WTC11 (cell line): Measurements from ENCODE around the gene HRH3. TPM values are rescaled to one million over a fixed set of nuclear protein-coding genes. Genes with fewer than 3 reads are reported as not detected.

ENCODE experiments used
- ATAC-seq: fragments of 200-7000 bp; cut with Tn5 transposase; 2 replicates; pipeline ENCODE4 v1.10.0; 2021; ENCODE audit warnings: mild to moderate bottlenecking, moderate library complexity
- CTCF ChIA-PET: fragments of 300-600 bp; sonication (Branson Sonifier 250); formaldehyde crosslinking; loops from one replicate; lab custom pipeline; 2021; ENCODE audit warnings: antibody characterized with exemption; lab: Charles Lee
- POLR2A ChIA-PET: fragments of 350-600 bp; sonication (Branson Sonifier 250); formaldehyde crosslinking; loops from one replicate; lab custom pipeline; 2021; ENCODE audit warnings: antibody characterized with exemption; lab: Charles Lee
- DNase-seq: peaks from one replicate; pipeline ENCODE4 v3.0.0; 2021; ENCODE audit warnings: low spot score
- H3K27ac Mint-ChIP-seq: 2 replicates; pipeline ENCODE4 v1.8.0; 2021; ENCODE audit warnings: mixed read lengths
- H3K27me3 Mint-ChIP-seq: 2 replicates; pipeline ENCODE4 v1.8.0; 2021; ENCODE audit warnings: low read depth, mild to moderate bottlenecking, moderate library complexity, mixed read lengths
- H3K36me3 Mint-ChIP-seq: 2 replicates; pipeline ENCODE4 v1.8.0; 2021; ENCODE audit warnings: mixed read lengths
- H3K4me1 Mint-ChIP-seq: 2 replicates; pipeline ENCODE4 v1.8.0; 2022; ENCODE audit warnings: mixed read lengths
- H3K4me3 Mint-ChIP-seq: 2 replicates; pipeline ENCODE4 v1.8.0; 2021; ENCODE audit warnings: mild to moderate bottlenecking, moderate library complexity, mixed read lengths
- H3K9me3 Mint-ChIP-seq: 2 replicates; pipeline ENCODE4 v1.8.0; 2021; ENCODE audit warnings: mixed read lengths
- ESRRA ChIP-seq: sonication (generic); formaldehyde crosslinking; IDR thresholded peaks from 2 replicates; pipeline ENCODE4 v1.8.1; 2022; ENCODE audit warnings: mild to moderate bottlenecking, missing genetic modification reagents, borderline replicate concordance
- FOXK1 ChIP-seq: sonication (generic); formaldehyde crosslinking; IDR thresholded peaks from 2 replicates; pipeline ENCODE4 v1.8.0; 2022; ENCODE audit warnings: mild to moderate bottlenecking, moderate library complexity, missing genetic modification reagents
- GTF2I ChIP-seq: fragments of 250-450 bp; sonication (Bioruptor Pico); conservative IDR thresholded peaks from 2 replicates; pipeline ENCODE4 v1.4.0; 2021; ENCODE audit warnings: mild to moderate bottlenecking
- NFYB ChIP-seq: sonication (generic); formaldehyde crosslinking; conservative IDR thresholded peaks from 2 replicates; pipeline ENCODE4 v1.8.0; 2022; ENCODE audit warnings: low read depth, missing genetic modification reagents
- NR1H2 ChIP-seq: sonication (generic); formaldehyde crosslinking; IDR thresholded peaks from 2 replicates; pipeline ENCODE4 v1.9.0; 2021; ENCODE audit warnings: mild to moderate bottlenecking, moderate library complexity, missing genetic modification reagents
- NR2C2 ChIP-seq: sonication (generic); formaldehyde crosslinking; IDR thresholded peaks from 2 replicates; pipeline ENCODE4 v1.8.0; 2022; ENCODE audit warnings: mild to moderate bottlenecking, missing genetic modification reagents
- SMAD4 ChIP-seq: sonication (generic); formaldehyde crosslinking; IDR thresholded peaks from 2 replicates; pipeline ENCODE4 v1.8.0; 2022; ENCODE audit warnings: mild to moderate bottlenecking, missing genetic modification reagents
- SOX15 ChIP-seq: fragments of 250-450 bp; sonication (Bioruptor Pico); IDR thresholded peaks from 2 replicates; pipeline ENCODE4 v1.9.0; 2021; ENCODE audit warnings: mild to moderate bottlenecking
- TCF7 ChIP-seq: sonication (generic); formaldehyde crosslinking; IDR thresholded peaks from 2 replicates; pipeline ENCODE4 v1.8.0; 2022; ENCODE audit warnings: mild to moderate bottlenecking, low read depth, missing genetic modification reagents, moderate library complexity
- TP53 ChIP-seq: sonication (generic); formaldehyde crosslinking; IDR thresholded peaks from 2 replicates; pipeline ENCODE4 v1.8.1; 2023; ENCODE audit warnings: mild to moderate bottlenecking, missing genetic modification reagents
- ZNF121 ChIP-seq: sonication (generic); formaldehyde crosslinking; IDR thresholded peaks from 2 replicates; pipeline ENCODE4 v1.8.0; 2023; ENCODE audit warnings: missing genetic modification reagents
- ZNF423 ChIP-seq: fragments of 250-450 bp; sonication (Bioruptor Pico); IDR thresholded peaks from 2 replicates; pipeline ENCODE4 v2.1.2; 2022; ENCODE audit warnings: mild to moderate bottlenecking, moderate library complexity
- total RNA-seq: library from RNA; stranded (reverse); gene quantifications from 3 replicates; pipeline ENCODE4 v1.2.3, GENCODE V29; 2021
- TF ChIP-seq, protein P1 (sequence below): sonication (generic); formaldehyde crosslinking; IDR thresholded peaks from 2 replicates; pipeline ENCODE4 v1.8.1; 2023; ENCODE audit warnings: mild to moderate bottlenecking, missing genetic modification reagents
- TF ChIP-seq, protein P2 (sequence below): sonication (generic); formaldehyde crosslinking; IDR thresholded peaks from 2 replicates; pipeline ENCODE4 v1.8.0; 2022; ENCODE audit warnings: missing genetic modification reagents
- TF ChIP-seq, protein P3 (sequence below): fragments of 250-450 bp; sonication (Bioruptor Pico); IDR thresholded peaks from 2 replicates; pipeline ENCODE4 v1.8.0; 2021; ENCODE audit warnings: mild to moderate bottlenecking
- TF ChIP-seq, protein P4 (sequence below): sonication (generic); formaldehyde crosslinking; IDR thresholded peaks from 2 replicates; pipeline ENCODE4 v1.8.1; 2022; ENCODE audit warnings: low read depth, missing genetic modification reagents, borderline replicate concordance
- TF ChIP-seq, protein P5 (sequence below): fragments of 200-600 bp; IDR thresholded peaks from 2 replicates; pipeline ENCODE4 v1.8.0; 2022; ENCODE audit warnings: antibody characterized with exemption
- TF ChIP-seq, protein P6 (sequence below): sonication (generic); formaldehyde crosslinking; IDR thresholded peaks from 2 replicates; pipeline ENCODE4 v1.8.1; 2023; ENCODE audit warnings: mild to moderate bottlenecking, missing genetic modification reagents, borderline replicate concordance
- TF ChIP-seq, protein P7 (sequence below): fragments of 250-450 bp; sonication (Bioruptor Pico); IDR thresholded peaks from 2 replicates; pipeline ENCODE4 v1.9.0; 2021; ENCODE audit warnings: moderate library complexity, mild to moderate bottlenecking, inconsistent platforms, borderline replicate concordance

The HRH3 gene
- total RNA-seq, 1 experiment from 2014 or later: 3.3 TPM

DNA sequence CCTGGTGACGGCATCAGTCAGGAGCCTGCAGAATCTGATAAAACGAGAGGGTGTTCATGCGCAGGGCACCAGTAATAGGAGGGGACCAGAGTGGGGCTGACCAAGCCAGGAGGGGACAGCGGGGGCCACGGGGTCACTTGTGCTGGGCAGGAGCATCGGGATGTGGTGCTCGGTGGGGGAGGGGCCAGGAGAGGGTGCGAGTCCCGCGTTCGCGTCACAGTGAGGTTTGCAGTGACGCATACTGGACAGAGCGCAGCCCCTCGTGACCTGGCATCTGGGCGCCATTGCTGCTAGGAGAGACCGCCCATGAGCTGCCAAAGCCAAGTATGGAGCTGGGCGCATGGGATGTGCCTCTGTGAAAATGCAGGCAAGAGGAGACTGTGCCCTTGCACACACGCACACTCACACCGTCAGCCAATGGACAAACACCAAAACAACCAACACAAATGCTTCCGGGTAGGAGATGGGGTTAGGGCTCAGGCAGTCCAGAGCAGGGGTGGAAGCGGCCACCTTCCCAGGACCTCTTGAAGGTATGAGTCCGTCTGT, 51.1 kb downstream of the HRH3 start (continued):
- TF ChIP-seq, protein P1, sequence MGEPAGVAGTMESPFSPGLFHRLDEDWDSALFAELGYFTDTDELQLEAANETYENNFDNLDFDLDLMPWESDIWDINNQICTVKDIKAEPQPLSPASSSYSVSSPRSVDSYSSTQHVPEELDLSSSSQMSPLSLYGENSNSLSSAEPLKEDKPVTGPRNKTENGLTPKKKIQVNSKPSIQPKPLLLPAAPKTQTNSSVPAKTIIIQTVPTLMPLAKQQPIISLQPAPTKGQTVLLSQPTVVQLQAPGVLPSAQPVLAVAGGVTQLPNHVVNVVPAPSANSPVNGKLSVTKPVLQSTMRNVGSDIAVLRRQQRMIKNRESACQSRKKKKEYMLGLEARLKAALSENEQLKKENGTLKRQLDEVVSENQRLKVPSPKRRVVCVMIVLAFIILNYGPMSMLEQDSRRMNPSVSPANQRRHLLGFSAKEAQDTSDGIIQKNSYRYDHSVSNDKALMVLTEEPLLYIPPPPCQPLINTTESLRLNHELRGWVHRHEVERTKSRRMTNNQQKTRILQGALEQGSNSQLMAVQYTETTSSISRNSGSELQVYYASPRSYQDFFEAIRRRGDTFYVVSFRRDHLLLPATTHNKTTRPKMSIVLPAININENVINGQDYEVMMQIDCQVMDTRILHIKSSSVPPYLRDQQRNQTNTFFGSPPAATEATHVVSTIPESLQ (CRISPR knock-in tag): no peak

DNA sequence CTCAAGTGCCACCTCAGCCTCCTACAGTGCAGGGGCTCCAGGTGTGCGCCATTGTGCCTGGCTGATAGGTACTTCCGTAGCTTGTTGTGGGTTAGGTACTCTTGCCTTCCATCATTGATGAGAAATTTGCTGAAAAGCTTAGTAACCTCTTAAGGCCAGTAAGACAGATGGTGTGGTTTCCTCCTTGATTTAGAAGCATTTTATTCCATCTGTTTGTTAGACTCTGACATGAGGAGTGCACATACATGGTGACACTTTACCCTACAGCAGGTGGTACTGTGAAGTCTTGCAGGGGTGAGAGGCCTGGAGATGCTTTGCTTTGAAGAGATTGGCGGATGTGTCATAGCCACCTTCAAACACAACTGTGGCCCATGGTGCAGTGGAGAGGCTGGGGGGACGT, 52.0 kb downstream of the HRH3 start:
- ATAC-seq: no peak
- no peak overlapping the region; the same call in 1 of the 2 replicates for H3K27ac Mint-ChIP-seq
- CTCF ChIA-PET: interaction anchor here (0.7 kb wide), 1 partner anchor 829 kb away, joined by 3 read pairs; no protein-coding TSS in a partner anchor
- TF ChIP-seq TP53 (CRISPR knock-in tag) (no peak), TCF7 (CRISPR knock-in tag) (no peak), NR1H2 (CRISPR knock-in tag) (no peak), FOXK1 (no peak), SOX15 (CRISPR knock-in tag) (no peak), SMAD4 (CRISPR knock-in tag) (no peak), GTF2I (CRISPR knock-in tag) (no peak), ZNF423 (no peak), ESRRA (CRISPR knock-in tag) (no peak), ZNF121 (CRISPR knock-in tag) (no peak), NFYB (no peak), NR2C2 (no peak)
- TF ChIP-seq, protein P2, sequence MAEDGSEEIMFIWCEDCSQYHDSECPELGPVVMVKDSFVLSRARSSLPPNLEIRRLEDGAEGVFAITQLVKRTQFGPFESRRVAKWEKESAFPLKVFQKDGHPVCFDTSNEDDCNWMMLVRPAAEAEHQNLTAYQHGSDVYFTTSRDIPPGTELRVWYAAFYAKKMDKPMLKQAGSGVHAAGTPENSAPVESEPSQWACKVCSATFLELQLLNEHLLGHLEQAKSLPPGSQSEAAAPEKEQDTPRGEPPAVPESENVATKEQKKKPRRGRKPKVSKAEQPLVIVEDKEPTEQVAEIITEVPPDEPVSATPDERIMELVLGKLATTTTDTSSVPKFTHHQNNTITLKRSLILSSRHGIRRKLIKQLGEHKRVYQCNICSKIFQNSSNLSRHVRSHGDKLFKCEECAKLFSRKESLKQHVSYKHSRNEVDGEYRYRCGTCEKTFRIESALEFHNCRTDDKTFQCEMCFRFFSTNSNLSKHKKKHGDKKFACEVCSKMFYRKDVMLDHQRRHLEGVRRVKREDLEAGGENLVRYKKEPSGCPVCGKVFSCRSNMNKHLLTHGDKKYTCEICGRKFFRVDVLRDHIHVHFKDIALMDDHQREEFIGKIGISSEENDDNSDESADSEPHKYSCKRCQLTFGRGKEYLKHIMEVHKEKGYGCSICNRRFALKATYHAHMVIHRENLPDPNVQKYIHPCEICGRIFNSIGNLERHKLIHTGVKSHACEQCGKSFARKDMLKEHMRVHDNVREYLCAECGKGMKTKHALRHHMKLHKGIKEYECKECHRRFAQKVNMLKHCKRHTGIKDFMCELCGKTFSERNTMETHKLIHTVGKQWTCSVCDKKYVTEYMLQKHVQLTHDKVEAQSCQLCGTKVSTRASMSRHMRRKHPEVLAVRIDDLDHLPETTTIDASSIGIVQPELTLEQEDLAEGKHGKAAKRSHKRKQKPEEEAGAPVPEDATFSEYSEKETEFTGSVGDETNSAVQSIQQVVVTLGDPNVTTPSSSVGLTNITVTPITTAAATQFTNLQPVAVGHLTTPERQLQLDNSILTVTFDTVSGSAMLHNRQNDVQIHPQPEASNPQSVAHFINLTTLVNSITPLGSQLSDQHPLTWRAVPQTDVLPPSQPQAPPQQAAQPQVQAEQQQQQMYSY (CRISPR knock-in tag): no peak
- TF ChIP-seq, protein P3, sequence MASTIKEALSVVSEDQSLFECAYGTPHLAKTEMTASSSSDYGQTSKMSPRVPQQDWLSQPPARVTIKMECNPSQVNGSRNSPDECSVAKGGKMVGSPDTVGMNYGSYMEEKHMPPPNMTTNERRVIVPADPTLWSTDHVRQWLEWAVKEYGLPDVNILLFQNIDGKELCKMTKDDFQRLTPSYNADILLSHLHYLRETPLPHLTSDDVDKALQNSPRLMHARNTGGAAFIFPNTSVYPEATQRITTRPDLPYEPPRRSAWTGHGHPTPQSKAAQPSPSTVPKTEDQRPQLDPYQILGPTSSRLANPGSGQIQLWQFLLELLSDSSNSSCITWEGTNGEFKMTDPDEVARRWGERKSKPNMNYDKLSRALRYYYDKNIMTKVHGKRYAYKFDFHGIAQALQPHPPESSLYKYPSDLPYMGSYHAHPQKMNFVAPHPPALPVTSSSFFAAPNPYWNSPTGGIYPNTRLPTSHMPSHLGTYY (CRISPR knock-in tag): no peak
- TF ChIP-seq, protein P4, sequence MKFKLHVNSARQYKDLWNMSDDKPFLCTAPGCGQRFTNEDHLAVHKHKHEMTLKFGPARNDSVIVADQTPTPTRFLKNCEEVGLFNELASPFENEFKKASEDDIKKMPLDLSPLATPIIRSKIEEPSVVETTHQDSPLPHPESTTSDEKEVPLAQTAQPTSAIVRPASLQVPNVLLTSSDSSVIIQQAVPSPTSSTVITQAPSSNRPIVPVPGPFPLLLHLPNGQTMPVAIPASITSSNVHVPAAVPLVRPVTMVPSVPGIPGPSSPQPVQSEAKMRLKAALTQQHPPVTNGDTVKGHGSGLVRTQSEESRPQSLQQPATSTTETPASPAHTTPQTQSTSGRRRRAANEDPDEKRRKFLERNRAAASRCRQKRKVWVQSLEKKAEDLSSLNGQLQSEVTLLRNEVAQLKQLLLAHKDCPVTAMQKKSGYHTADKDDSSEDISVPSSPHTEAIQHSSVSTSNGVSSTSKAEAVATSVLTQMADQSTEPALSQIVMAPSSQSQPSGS (CRISPR knock-in tag): no peak
- TF ChIP-seq, protein P5, sequence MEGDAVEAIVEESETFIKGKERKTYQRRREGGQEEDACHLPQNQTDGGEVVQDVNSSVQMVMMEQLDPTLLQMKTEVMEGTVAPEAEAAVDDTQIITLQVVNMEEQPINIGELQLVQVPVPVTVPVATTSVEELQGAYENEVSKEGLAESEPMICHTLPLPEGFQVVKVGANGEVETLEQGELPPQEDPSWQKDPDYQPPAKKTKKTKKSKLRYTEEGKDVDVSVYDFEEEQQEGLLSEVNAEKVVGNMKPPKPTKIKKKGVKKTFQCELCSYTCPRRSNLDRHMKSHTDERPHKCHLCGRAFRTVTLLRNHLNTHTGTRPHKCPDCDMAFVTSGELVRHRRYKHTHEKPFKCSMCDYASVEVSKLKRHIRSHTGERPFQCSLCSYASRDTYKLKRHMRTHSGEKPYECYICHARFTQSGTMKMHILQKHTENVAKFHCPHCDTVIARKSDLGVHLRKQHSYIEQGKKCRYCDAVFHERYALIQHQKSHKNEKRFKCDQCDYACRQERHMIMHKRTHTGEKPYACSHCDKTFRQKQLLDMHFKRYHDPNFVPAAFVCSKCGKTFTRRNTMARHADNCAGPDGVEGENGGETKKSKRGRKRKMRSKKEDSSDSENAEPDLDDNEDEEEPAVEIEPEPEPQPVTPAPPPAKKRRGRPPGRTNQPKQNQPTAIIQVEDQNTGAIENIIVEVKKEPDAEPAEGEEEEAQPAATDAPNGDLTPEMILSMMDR: no peak
- TF ChIP-seq, protein P6, sequence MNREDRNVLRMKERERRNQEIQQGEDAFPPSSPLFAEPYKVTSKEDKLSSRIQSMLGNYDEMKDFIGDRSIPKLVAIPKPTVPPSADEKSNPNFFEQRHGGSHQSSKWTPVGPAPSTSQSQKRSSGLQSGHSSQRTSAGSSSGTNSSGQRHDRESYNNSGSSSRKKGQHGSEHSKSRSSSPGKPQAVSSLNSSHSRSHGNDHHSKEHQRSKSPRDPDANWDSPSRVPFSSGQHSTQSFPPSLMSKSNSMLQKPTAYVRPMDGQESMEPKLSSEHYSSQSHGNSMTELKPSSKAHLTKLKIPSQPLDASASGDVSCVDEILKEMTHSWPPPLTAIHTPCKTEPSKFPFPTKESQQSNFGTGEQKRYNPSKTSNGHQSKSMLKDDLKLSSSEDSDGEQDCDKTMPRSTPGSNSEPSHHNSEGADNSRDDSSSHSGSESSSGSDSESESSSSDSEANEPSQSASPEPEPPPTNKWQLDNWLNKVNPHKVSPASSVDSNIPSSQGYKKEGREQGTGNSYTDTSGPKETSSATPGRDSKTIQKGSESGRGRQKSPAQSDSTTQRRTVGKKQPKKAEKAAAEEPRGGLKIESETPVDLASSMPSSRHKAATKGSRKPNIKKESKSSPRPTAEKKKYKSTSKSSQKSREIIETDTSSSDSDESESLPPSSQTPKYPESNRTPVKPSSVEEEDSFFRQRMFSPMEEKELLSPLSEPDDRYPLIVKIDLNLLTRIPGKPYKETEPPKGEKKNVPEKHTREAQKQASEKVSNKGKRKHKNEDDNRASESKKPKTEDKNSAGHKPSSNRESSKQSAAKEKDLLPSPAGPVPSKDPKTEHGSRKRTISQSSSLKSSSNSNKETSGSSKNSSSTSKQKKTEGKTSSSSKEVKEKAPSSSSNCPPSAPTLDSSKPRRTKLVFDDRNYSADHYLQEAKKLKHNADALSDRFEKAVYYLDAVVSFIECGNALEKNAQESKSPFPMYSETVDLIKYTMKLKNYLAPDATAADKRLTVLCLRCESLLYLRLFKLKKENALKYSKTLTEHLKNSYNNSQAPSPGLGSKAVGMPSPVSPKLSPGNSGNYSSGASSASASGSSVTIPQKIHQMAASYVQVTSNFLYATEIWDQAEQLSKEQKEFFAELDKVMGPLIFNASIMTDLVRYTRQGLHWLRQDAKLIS (CRISPR knock-in tag): no peak
- TF ChIP-seq, protein P7, sequence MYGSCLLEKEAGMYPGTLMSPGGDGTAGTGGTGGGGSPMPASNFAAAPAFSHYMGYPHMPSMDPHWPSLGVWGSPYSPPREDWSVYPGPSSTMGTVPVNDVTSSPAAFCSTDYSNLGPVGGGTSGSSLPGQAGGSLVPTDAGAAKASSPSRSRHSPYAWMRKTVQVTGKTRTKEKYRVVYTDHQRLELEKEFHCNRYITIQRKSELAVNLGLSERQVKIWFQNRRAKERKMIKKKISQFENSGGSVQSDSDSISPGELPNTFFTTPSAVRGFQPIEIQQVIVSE: no peak

More for the DNA sequence above, 52.0 kb downstream of the HRH3 start:
- no peaks in the 10 kb centered on the region for H3K9me3 Mint-ChIP-seq
- H3K36me3 Mint-ChIP-seq: peaks cover 33% of the 10 kb centered on the region
- DNase-seq: no peak
- no peak overlapping the region for H3K4me3 Mint-ChIP-seq
- no peaks in the 10 kb centered on the region for H3K4me1 Mint-ChIP-seq
- POLR2A ChIA-PET: no interaction called here
- no peaks in the 10 kb centered on the region for H3K27me3 Mint-ChIP-seq
